ENCODE results near the gene C1orf21. TPM values are rescaled to one million over a fixed set of nuclear protein-coding genes. Genes with fewer than 3 reads are reported as not detected.

C1orf21 gene
- total RNA-seq, 1 donor from 2014 or later: 5.5 TPM

GRCh38 chr1:184408580-184408979 is 21.8 kb downstream of the C1orf21 start:
- intact Hi-C loops (cut with micrococcal nuclease): no loop called here

- intact Hi-C loops (cut with micrococcal nuclease): no loop called here
Measured at GRCh38 chr1:184409011-184409410, 22.2 kb downstream of the C1orf21 start.

- intact Hi-C loops (cut with micrococcal nuclease): no loop called here
Measured at GRCh38 chr1:184412472-184412871, 25.6 kb downstream of the C1orf21 start.

- intact Hi-C loops (cut with micrococcal nuclease): no loop called here
Measured at GRCh38 chr1:184416481-184416880, 29.7 kb downstream of the C1orf21 start.

GRCh38 chr1:184416946-184417345 is 30.1 kb downstream of the C1orf21 start:
- intact Hi-C loops (cut with micrococcal nuclease): no loop called here

- intact Hi-C loops (cut with micrococcal nuclease): no loop called here
Measured at GRCh38 chr1:184417916-184418315, 31.1 kb downstream of the C1orf21 start.

- intact Hi-C loops (cut with micrococcal nuclease): no loop called here
Measured at GRCh38 chr1:184418652-184419349, 32.0 kb downstream of the C1orf21 start.

- intact Hi-C loops (cut with micrococcal nuclease): no loop called here
Measured at GRCh38 chr1:184419350-184420161, 32.7 kb downstream of the C1orf21 start.

- intact Hi-C loops (cut with micrococcal nuclease): no loop called here
Measured at GRCh38 chr1:184422490-184423233, 35.8 kb downstream of the C1orf21 start.

GRCh38 chr1:184423649-184424048 is 36.8 kb downstream of the C1orf21 start:
- intact Hi-C loops (cut with micrococcal nuclease): no loop called here

- intact Hi-C loops (cut with micrococcal nuclease): no loop called here
Measured at GRCh38 chr1:184424157-184424556, 37.3 kb downstream of the C1orf21 start.

- intact Hi-C loops (cut with micrococcal nuclease): no loop called here
Measured at GRCh38 chr1:184424945-184425344, 38.1 kb downstream of the C1orf21 start.

- intact Hi-C loops (cut with micrococcal nuclease): no loop called here
Measured at GRCh38 chr1:184425449-184426277, 38.8 kb downstream of the C1orf21 start.

- intact Hi-C loops (cut with micrococcal nuclease): no loop called here
Measured at GRCh38 chr1:184426278-184426674, 39.4 kb downstream of the C1orf21 start.

- intact Hi-C loops (cut with micrococcal nuclease): no loop called here
Measured at GRCh38 chr1:184427722-184428121, 40.9 kb downstream of the C1orf21 start.

GRCh38 chr1:184428604-184429003 is 41.8 kb downstream of the C1orf21 start:
- intact Hi-C loops (cut with micrococcal nuclease): no loop called here

- intact Hi-C loops (cut with micrococcal nuclease): no loop called here
Measured at GRCh38 chr1:184429335-184429734, 42.5 kb downstream of the C1orf21 start.

- intact Hi-C loops (cut with micrococcal nuclease): no loop called here
Measured at GRCh38 chr1:184433956-184434502, 47.2 kb downstream of the C1orf21 start.

GRCh38 chr1:184437291-184437690 is 50.5 kb downstream of the C1orf21 start:
- intact Hi-C loops (cut with micrococcal nuclease): no loop called here

GRCh38 chr1:184438363-184438762 is 51.5 kb downstream of the C1orf21 start:
- intact Hi-C loops (cut with micrococcal nuclease): no loop called here

- intact Hi-C loops (cut with micrococcal nuclease): no loop called here
Measured at GRCh38 chr1:184442260-184442659, 55.4 kb downstream of the C1orf21 start.

Measured in T-helper 1 cell treated with Interleukin-12 subunit alpha and Interleukin-12 subunit beta and Interleukin-4 antibody, amounts not matched to agents 30 ng/mL and 1 ng/mL, for 36 hours (primary cell).